ENCODE results near the gene CCDC183.
A peak's percentile ranks its signal among the peaks of the same experiment; 100 is the strongest.

Gene CCDC183

DNA sequence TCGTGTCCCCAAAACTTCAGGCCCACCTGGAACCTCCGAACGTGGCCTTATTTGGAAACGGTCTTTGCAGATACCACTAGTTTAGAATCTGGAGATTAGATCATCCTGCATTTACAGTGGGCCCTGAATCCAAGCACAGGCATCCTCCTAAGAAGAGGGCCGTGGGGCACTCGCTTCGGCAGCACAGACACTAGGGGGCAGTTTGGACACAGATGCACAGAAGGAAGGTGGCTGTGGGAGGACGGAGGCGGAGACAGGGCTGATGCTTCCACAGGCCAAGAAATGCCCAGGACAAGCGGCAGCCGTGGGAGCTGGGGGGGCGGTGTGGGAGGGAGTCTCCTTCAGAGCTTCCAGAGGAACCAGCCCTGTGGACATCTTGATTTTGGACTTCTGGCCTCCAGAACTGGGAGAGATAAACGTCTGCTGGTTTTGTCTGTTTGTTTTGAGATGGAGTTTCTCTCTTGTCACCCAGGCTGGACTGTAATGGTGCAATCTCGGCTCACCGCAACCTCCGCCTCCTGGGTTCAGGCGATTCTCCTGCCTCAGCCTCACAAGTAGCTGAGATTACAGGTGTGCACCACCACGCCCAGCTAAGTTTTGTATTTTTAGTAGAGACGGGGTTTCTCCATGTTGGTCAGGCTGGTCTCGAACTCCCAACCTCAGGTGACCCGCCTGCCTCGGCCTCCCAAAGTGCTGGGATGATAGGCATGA lies 35.1 kb upstream of the CCDC183 start:
- DNase-seq: peak; percentile 73 to 87 (median 81)

DNA sequence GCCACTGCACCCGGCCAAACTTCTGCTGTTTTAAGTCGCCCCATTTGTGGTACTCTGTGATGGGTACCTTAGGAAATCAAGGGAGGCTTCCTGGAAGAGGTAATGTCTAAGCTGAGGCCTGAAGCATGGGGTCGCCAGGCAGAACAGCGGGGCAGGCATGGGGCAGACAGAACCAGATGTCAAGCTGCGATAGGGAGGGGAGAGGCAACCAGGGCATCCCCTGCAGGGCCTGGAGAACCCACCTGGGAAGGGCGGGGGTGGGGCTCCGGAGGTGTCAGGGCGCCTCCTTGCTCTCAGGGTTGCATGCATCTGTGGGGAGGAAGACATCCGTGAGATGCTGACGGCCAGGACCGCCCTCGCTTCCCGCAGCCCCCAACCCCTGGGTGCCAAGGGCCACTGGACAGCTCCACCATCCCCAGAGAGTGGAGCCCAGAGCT lies 34.6 kb upstream of the CCDC183 start:
- DNase-seq: no peak

DNA sequence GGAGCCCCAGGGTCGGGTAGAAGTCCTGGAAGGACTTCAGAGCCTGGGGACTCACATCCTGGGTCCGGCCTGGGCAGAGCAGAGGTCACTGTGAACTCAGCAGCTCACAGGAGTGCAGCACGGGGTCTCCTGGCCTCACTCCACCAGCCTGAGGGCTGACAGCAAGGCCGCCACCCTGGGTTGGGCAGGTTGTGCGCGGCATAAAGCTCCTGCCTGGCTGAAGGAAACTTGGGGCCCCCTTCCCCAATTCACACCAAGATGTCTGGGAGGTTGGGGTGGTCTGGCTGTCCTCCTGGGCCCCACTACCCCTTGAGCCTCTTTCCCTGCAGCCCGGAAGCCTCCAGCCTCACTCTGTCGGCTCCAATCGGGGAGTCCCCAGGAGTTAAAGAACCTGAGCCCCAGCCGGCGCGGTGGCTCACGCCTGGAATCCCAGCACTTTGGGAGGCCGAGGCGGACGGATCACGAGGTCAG lies 33.9 kb upstream of the CCDC183 start:
- DNase-seq: no peak

DNA sequence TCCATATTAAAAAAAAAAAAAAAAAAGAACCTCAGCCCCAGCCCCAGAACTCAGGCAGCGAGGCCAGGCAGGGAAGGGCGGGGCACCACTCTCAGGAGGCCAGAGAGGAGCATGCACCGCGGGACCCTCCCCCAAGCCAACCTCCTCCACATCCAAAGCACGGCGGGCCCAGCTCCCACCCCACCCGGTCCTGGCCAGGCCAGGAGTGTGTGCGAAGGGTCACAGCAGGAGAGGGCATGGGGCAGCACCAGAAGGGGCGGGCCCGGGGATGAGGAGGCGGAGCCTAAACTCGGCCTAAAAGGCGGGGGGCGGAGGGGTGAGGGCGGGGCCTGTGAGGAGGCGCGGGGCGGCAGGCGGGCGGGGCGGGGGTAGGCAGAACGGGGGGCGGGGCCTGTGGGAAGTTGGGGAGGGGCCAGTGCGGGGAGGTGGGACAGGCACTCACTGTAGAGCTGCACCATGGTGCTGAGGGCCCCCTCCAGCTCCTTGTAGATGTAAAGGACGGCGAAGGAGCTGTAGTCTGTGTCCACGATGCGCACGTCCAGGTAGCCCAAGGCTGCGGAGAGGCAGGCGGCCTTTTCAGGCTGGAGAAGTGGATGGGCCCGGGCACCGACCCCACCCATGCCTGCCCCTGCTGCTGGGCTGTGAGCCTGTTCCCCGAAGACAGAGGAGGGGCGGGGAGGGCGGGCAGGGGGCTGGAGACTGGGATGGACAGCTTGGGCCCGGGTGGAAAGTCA lies 33.1 kb upstream of the CCDC183 start:
- DNase-seq: peak; percentile 30 to 73 (median 30)

DNA sequence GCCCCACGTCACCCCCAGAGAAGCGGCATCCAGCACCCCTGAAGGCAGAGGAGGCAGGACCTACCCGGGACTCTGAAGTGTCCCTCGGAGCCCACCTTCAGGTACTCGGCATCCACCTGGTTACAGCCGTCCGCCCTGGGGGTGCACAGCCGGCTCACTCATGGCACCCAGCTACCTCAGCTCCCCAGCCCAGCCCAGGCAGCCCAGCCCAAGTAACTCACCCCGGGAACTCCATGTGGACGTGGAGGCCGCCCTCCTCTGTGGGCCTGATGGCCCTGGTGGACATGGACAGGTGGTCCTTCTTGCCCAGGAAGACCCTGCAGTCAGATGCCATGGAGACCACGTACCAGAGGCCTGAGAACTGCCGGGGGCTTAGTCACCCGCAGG lies 32.5 kb upstream of the CCDC183 start:
- DNase-seq: no peak

DNA sequence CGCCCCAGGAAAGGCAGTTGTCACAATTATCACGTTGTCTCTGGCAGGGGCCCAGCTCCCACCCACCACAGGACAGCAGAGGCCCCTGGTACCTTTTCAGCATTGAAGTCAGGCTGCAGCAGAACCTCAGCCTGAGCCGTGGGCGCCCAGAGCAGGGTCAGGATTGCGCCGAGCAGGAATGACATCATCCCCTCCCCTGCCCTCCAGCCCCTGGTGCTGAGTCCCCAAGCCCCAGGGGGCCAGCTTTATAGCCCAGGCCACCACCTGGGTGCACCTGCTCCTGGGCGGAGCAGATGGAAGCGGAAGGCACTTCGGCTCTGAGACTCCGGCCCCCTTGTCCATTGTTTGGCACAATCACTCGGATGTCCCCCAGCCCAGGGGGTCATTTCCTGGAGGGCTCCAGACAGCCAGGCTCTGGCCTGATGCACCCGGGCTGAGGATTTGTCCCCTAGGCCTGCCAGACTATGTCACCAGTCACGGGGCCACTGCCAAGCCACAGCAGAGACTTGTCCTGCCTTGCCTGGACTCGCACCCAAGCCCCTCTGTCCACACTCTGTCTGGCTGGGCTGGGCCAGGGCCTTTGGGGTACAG lies 31.7 kb upstream of the CCDC183 start, which contains the start of gene LCN15:
LCN15 (minus strand) TSS at position 218 of the 591 bp plus-strand sequence; CDS start at position 188, 30 bp downstream.
- DNase-seq: no peak

DNA sequence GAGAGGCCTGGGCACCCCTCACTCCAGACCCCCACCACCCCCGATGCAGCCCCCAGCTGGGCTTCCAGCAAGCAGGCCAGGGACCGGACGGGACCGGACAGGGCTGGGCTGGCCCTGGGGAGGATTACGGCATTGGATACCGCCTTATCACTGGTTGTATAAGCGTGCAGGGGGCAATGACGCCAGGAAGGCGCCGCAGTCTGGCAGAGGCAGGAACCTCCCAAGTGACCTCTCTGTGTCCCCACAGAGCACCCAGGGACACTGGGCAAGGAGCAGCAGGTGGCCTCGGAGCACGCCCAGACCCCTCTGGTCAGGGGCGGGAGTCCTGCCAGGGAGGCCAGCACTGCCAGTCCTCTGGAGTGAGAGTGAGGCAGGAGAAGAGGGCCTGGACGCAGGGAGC lies 31.1 kb upstream of the CCDC183 start:
- no peak for DNase-seq

DNA sequence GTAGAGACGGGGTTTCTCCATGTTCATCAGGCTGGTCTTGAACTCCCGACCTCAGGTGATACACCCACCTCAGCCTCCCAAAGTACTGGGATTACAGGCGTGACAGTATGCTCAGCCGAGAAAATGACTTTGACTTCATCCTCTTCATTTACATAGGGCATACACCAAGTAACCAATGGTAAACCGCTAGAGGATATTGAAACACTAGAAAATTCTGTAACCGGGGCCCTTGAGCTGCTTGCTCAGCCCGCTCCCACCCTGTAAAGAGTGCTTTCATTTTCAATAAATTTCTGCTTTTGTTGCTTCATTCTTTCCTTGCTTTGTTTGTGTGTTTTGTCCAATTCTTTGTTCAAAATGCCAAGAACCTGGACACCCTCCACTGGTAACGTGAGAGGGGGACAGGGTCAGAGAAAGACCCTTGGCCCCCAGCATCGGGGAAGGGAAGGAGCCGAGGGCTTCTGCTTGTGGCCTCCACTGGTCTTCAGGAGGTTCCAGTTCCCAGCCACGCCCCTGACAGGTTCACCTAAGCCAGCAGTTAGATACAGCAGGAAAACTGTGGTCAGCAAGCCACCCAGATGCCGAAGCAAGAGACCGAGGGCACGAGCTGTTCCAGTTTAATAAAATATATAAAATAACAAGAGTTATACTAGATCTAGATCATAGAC lies 30.3 kb upstream of the CCDC183 start:
- DNase-seq: peak in 1 of 3 donors; percentile 21

DNA sequence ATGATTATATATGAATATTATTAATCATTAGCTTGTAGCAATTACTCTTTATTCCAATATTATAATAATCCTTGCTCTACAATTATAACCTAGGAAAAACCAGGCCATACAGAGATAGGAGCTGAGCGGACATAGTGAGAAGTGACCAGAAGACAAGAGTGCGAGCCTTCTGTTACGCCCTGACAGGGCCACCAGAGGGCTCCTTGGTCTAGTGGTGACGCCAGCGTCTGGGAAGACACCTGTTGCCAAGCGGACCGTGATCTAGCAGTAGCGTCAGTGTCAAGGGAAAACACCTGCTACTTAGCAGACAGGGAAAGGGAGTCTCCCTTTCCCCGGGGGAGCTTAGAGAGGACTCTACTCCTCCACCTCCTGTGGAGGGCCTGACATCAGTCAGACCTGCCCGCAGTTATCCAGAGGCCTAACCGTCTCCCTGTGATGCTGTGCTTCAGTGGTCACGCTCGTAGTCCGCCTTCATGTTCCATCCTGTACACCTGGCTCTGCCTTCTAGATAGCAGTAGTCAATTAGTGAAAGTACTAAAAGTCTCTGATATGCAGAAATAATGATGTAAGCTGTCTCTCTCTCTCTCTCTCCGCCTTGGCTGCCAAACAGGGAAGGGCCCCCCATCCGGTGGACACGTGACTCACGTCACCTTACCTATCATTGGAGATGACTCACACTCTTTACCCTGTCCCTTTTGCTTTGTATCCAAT lies 29.6 kb upstream of the CCDC183 start:
- peak; percentile 70 to 86 (median 78) for DNase-seq

DNA sequence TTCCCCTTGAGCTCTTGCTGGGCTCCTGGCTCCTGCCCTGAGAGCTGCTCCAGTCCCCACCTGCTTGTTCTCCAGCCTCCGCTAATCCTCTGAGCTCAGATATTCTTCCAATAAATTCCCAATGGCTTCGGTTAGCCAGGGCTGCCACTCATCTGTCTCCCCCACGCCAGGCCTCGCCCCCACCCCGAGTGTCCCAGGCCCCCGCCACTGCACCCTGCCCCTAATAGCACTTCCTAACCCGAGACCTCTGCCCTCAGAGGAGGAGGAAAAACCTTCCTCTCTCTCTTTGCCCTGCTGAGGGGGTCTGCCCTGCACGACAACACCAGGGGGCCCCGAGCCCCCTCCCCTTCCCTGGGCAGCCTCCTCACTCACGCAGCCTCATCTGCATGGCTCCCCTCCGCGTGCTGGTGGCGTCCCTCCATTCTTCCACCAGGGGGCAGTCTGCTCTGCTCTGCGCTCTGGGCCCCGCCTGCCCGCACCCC lies 26.4 kb upstream of the CCDC183 start:
- peak; percentile 58 to 70 (median 59) for DNase-seq

DNA sequence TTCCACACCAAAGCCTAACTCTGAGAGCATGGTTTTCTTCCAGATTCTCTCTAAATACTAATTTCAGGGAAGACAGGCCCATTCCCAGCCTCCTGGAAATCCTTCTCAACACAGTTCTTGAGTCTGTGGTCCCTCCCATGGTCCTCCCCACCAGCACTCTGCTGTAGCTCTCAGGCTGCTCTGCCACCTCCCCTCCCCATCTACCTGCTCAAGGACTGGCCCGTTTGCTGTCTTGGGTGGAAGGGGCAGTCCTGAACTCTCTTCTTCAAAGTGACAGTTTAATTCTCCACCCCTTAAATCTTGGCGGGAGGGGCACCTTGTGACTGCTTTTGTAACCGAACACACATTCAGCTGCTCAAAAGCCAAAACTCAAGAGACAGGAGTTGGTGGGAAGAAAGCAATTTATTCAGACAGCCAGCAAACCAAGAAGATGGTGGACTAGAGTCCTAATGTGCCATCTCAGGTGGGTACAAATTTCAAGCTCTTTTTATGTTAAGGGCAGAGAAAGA lies 24.2 kb upstream of the CCDC183 start:
- no peak for DNase-seq

DNA sequence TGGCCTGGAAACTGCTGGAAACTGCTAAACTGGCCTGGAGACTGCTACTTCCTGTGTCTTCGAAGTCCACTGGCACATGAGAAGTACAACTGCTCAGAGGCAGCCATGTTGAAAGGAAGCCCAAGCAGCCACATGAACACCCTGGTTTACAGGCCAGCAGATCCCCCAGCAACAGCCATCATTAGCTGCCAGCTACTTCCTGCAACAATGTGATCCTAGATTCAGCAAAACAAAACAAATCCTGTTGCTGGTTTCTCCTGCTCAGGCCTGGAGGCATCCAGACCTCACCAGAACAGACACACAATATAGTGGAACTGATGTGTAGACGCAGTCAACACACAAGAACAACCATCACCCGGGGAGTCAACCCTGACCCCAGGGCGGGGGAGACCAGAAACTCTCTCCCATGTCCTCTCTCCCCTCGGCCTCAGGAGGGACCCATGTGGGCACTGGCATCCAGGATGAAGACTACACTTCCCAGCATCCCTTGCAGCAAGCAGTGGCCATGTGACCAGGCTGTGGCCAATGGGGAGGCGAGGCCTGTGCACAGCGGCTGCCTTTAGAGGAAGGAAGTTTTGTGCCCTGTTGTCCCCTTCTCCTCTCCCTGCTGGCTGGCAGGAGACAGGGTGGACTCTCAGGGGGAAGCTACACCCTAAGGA lies 22.6 kb upstream of the CCDC183 start:
- DNase-seq: peak; percentile 46 to 55 (median 53)

DNA sequence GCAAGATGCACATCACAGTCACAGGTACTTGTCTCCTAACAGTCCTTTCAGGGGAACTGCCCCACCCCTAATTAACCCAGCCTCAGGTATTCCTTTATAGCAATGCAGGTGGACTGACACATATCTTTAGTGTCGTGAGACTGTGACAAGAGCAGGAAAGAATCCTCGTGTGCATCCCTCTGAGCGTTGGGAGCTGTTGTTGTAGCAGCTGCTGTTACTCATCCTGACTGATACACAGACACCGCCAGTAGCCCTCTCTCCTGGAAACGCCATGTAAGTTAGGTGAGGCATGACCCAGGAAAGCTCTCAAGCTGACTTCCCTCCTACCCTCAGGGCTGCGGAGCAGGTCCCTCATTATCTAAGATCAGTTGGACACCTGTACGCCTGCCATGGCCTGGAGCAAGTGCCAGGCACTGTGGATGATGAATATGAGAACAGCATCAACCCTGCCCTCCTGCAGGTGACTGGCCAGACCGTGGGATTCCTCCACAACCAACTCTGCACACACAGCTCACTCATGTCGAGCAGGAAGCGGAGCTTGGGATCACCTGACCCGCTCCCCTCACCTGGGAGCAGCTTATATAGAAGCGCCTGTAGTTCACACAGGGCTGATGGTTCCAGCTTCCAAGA lies 21.6 kb upstream of the CCDC183 start:
- DNase-seq: no peak

DNA sequence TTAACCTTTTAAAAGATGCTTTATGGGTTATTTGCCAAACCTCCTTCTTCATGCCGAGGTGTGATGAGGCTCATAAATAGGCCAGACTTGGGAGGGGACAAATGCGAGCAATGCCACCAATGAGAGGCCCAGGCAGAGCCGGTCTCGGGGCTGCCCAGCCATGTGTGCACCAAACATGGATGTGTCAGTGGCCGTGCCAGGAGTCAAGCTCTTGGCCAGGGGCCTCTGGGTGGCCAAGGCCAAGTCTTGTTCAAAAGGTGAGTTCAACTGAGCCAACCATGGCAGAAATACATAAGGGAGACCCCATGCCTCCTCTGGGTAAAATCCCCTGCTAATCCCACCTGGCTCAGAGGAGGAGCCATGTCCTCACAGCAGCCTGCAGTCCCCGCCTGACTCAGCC lies 20.9 kb upstream of the CCDC183 start:
- DNase-seq: no peak

DNA sequence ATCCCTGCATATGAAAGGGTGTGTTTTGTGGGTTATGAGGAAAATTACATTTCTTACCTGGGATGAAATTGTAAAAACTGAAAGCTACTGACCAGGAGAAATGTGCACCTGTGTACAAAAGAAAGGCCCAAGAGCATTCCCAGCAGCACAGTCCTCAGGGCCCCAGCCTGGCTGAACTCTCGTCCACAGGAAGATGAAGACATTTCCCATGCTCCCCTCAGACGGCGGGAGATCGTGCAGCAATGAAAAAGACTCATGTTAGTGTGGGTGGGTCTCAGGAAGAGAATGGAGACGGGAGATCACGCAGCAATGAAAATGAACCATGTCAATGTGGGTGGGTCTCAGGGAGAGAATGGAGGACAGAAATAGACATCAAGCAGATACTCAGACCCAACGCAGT lies 19.2 kb upstream of the CCDC183 start:
- DNase-seq: no peak

DNA sequence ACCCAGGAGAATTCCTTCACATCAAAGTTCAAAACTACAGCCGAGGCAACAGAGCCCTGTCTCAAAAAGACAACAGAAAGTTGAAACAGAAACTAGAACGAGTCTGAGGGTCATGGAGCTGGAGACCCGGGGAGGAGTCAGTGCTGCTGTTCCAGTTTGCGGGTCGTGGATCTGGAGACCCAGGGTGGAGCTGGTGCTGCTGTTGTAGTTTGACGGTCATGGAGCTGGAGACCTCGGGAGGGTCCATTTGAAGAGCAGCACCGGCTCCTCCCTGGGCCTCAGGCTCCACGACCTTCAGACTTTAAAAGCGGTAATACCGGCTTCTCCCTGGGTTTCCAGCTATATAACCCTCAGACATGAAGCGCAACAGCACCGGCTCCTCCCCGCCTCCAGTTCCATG lies 18.8 kb upstream of the CCDC183 start:
- no peak for DNase-seq

DNA sequence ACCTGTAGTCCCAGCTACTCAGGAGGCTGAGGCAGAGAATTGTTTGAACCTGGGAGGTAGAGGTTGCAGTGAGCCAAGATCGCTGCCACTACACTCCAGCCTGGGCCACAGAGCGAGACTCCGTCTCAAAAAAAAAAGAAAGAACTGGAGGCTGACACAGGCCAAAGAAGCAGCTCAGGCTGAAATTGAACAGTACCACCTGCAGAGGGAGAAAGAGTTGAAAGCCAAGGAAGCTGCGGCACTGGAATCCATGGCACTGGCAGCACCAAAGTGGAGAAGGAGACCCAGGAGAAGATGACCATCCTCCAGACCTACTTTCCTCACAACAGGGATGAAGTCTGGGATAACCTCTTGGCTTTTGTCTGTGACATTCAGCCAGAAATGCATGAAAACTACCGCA lies 16.3 kb upstream of the CCDC183 start:
- no peak for DNase-seq

DNA sequence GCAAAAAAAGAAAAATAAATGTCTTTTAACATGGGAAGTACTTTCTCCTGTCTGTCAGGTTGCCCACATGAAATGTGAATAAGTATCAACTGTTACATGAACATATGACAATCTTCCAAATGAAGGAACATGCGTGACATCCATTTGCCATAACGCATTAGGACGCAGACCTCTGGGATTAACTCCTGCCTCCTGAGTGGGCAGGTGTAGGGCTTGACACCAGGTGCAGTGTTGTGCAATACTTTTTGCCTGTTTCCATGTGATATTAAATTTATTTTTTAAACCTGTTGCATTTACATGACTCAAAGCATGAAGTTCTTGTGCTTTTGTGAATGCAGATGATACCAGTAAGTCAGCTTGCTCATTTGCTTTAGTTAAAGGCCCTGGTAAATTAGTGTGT lies 13.7 kb upstream of the CCDC183 start:
- no peak for DNase-seq

DNA sequence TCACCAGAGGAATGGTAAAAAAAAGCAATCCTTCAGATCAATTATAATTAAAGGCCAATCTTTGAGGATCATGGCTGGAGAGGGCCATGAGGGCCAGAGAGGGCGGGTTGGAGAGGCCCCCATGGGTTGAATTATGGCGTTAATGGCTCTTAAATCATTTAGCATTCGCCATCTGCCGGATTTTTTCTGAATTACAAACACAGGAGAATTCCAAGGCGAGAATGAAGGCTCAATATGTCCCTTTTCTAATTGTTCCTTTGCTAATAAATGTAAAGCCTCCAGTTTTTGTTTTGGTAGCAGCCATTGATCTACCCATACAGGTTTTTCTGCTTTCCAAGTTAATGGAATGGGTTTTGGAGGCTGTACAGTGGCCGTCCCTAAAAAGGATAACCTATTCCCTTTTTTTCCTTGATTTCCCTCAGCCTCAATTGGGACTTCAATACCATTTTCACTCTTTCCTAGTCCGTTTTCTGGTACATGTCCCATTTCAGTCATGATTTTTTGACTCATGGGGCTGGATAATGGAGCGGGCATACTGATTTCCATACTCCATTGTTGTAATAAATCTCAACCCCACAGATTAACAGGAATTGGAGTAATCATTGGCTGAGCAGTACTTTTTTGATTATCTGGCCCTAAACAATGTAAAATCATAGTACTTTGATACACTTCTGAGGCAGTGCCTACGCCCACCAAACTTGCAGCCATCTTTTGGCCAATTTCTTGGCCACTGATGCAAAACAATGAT lies 11.7 kb upstream of the CCDC183 start:
- peak; percentile 58 to 65 (median 63) for DNase-seq

DNA sequence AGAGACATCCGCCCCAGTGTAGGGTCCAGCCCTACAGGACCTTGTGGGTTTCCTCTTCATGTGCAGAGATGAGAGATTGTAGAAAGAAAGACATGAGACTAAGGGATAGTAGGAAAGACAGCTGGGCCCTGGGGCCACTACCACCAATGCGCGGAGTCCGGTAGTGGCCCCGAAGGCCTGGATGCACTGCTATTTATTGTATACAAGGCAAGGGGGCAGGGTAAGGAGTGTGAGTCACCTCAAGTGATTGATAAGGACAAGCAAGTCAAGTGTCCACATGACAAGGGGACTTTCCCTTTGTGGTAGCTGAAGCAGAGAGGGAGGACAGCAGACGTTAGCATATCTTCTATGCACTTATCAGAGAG lies 11.2 kb upstream of the CCDC183 start:
- DNase-seq: no peak
